ENCODE data around the gene IL4I1.

The IL4I1 gene

GRCh38 chr19:49877879-49878743, 18.6 kb downstream of the IL4I1 start:
- peak; percentile 95 for DNase-seq

- peak; percentile 98 for DNase-seq
Measured at GRCh38 chr19:49877020-49877878, 19.4 kb downstream of the IL4I1 start, which contains the start of the genes AKT1S1 and TBC1D17. Gene AKT1S1 (minus strand): TSS chr19:49877355. CDS start chr19:49873295, 4,060 bp downstream. Gene TBC1D17 (plus strand): TSS chr19:49877702. CDS start chr19:49877724, 22 bp downstream.

DNA sequence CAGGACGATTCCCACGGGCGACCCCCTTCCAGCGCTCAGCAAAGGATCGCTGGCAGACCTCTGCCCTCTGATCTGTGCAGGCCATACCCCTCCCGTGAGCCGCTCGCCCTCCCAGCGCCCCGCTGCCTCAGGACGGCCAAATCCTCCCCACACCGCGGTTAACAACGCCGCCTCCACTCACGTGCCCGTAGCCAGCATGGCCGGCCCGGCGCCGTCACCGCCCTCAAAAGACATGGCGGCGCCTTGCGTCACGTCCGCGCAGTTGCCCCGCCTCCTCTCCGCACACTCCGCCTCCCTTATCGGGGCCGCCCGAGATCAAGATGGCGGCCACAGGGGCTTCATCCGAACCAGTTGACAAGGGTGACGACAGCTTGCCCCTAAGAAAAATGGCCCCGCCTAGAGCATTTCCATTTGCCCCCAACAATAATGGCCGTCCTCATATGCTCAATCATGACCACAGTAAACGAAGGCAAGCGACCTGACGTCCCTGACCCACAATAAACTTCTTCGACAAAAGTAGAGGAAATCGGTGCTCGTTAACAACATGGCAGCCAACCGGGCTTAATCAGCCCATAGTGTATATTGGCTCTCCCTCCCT, 20.2 kb downstream of the IL4I1 start:
- peak; percentile 95 for DNase-seq

GRCh38 chr19:49875857-49876421, 20.7 kb downstream of the IL4I1 start:
- DNase-seq, result no peak

DNA sequence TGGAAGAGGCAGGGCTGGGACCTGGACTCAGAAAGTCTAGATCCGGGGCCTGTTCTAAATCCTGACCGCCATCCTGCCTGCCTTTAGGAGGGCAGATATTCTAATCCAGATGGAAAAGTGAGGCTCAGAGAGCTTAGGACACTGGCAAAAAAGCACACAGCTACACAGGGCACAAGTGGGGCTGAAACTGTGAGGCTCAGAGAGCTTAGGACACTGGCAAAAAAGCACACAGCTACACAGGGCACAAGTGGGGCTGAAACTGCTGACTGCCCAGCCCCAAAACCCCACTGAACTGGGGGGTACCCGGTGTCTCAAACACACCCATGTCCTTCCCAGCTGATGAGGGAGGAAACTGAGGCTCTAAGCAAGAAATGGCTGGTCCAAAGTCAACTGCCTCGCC, 21.5 kb downstream of the IL4I1 start:
- no peak for DNase-seq

GRCh38 chr19:49874503-49875157, 22.1 kb downstream of the IL4I1 start:
- no peak for DNase-seq

- no peak for DNase-seq
Measured at GRCh38 chr19:49873834-49874233, 22.9 kb downstream of the IL4I1 start.

DNA sequence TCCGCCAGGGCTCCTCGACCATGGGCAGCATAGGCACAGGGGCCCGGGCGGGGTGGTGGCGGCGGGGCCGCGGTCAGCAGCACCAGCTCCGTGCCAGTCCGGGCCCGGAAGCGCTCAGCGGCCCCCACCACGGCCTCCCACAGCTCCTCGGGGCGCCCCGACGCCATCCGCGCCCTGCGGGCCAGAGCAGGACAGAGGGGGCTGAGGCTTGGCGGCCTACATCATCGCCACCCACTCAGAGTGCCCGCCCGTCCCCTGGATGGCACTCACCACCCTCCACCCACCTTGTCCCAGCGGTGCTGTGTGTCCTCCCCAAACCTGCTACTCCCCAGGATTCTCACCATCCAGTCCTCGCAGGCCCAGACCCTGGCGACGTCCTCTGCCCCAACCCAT, 23.6 kb downstream of the IL4I1 start:
- no peak for DNase-seq

DNA sequence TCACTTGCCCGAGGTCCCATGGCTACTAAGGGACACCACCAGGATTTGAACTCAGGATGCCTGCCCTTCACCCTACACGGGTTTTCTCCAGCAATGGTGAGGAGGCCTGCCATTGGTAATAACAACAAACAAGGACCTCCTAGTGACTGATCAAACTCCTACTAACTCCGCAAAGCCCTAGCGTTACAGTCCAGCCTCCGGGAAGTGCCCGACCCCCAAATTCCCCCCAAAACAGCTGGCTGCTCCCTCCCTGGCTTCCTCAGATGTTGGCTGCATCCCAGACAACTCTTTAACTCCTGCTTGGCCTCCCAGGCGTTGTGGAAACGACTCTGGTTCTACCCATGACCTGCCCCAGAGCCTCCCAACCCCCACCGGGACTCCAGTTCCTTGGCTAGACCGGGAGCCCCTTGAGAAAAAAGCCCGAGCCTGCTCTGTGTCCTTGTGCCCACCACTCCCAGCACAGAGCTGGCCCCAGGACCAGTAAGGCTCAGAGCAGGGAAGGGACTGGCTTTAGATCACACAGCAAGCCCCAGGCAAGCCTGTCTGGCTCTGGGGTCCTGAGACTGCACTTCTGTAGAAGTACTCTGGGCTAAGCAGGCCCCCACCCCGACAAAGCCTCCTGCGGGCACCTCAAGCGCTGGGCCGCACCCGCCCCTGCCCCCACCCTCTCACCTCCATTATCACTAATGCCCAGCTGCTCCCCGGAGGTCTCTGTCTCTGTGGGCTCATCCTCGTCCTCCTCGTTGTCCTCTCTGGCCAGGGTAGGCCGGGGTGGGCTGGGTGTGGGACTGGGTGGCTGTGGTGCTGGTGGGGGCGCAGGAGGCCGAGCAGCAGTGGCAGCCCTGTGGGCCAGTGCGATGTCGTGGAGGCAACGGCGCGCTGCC, 24.2 kb downstream of the IL4I1 start:
- DNase-seq, result no peak

DNA sequence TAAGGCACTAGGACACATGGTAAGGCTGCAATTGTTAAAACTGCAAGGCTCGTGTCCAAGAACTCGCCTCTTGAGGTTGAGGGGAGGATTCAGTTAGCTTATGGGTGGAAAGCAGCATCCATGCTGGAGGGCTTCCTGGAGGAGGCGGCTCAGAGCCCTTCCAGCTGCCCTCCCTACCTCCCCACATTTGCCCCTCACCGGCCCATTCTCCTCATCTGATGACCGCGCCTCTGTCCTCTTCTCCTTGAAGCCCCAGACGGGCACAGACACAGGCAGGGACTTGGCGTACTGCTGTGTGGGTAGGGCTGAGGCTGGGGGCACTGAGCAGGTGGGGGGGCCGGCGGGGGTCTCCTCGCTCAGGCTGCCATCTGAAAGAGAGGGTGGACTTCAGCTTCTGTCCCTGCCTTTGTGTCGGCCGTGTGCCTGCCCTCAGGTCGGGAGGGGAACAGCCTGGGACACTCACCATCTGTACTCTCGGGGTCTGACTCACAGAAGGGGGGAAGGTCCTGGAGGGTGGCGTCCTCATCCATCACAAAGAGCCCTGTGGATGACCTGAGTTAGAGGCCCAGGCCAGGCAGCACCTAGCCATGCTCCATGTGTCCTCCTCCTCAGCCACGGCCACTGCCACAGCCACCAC, 25.2 kb downstream of the IL4I1 start:
- no peak for DNase-seq

DNA sequence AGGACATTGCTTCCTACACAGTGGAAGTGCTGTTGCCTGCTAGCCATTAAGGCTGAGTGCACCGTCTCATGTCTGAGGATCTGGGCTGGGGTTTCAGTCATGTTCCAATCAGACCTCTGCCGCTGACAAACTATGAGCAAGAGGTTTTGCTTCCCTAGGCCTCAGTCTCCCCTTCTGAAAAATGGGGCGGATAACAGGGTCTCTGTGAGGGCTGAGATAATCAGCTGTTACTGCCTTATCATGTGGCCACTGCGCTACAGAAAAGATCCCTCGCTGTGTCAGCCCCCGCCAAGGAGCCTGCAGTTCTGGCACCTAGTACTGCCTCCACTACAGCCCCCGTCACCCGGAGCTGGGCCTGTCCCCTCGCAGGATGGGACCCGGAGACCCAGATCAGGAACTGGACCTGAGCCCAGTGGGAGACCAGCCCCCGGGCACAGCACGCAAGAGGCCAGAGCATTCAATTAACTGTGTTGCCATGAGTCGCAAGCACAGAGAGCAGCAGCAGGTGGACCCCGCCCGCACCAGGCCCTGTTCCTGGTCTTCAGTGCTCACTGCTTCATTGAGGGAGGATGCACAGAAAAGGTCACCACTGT, 26.3 kb downstream of the IL4I1 start:
- no peak for DNase-seq

DNA sequence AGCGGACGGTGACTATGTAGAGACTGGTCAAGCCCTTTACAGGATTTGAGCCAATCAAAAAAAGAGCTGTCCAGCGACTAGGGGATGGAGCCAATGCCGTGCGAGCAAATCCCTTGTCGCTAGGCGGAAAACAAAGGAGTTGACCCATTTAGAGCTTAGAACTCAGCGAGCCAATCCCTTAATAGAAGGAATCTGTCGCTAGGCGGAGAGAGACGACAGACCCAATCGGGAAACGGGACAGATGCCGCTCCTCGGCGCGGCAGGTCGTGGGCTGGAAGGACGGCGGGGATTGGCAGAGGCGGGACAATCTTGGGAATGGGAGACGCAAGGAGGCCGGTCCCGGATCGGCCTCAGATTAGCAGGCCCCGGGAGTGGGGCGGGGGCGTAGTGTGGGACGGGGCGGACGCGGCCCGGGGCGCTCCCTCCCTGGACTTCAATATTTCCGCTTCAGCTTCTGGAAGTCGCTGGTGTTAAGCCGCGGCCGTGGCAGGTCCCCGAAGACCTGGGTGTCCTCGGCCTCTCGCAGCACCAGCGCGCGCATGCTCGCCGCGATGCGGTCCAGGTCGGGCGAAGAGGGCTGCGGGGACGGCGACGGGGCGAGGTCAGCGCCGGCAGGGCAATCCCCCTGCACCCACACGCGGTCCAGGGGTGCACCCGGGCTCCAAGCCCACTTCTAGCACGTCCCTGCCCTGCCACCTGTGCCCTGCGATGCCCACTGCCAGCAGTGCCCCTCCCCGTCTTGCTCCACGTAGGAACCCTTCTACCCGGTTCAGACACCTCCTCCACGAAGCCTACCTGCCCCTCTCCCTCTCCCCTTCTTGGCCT, 27.0 kb downstream of the IL4I1 start:
- DNase-seq, result peak; percentile 97

- DNase-seq, result no peak
Measured at GRCh38 chr19:49869009-49869483, 27.6 kb downstream of the IL4I1 start.

- DNase-seq, result peak; percentile 96
Measured at GRCh38 chr19:49866933-49867782, 29.5 kb downstream of the IL4I1 start, which contains the start of gene PNKP. Gene PNKP (minus strand): TSS chr19:49867576. CDS start chr19:49867204, 372 bp downstream.

- DNase-seq, result no peak
Measured at GRCh38 chr19:49864890-49865289, 31.8 kb downstream of the IL4I1 start.

DNA sequence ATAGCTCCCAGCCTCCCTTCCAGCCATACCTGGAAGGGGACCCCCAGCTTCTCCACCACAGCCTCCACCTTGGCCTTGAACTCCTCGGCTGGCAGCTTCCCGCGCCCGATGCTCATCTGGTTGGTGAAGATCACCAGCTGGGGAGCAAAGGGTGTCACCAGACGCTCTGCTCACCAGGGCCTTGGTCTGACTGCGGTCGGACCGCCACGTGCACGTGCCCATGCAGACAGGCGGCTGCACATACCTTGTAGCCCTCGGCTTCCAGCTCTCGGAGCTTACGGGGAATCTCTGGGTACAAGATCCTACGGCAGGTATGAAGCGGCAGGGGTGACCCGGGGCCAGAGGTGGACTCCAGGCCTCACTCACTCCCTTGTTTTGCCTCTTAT, 32.8 kb downstream of the IL4I1 start:
- DNase-seq, result no peak

GRCh38 chr19:49863254-49863934, 33.3 kb downstream of the IL4I1 start:
- no peak for DNase-seq

Data from T1000 (cell line).